Astrocyte (in vitro differentiated cells and primary cell): Measurements from ENCODE around the gene ARTN.

Experiments used
- EZH2 ChIP-seq: IDR thresholded peaks from 2 replicates; pipeline ENCODE4 v1.6.1; 2012; ENCODE audit warnings: mild to moderate bottlenecking, low read length, inconsistent platforms; ENCODE audit not compliant: insufficient read depth
- TF ChIP-seq, protein P1 (sequence below): IDR thresholded peaks from 2 replicates; pipeline ENCODE4 v1.5.1; 2011; ENCODE audit warnings: low read depth, mild to moderate bottlenecking, inconsistent platforms, low read length, moderate library complexity; ENCODE audit not compliant: insufficient read depth

DNA sequence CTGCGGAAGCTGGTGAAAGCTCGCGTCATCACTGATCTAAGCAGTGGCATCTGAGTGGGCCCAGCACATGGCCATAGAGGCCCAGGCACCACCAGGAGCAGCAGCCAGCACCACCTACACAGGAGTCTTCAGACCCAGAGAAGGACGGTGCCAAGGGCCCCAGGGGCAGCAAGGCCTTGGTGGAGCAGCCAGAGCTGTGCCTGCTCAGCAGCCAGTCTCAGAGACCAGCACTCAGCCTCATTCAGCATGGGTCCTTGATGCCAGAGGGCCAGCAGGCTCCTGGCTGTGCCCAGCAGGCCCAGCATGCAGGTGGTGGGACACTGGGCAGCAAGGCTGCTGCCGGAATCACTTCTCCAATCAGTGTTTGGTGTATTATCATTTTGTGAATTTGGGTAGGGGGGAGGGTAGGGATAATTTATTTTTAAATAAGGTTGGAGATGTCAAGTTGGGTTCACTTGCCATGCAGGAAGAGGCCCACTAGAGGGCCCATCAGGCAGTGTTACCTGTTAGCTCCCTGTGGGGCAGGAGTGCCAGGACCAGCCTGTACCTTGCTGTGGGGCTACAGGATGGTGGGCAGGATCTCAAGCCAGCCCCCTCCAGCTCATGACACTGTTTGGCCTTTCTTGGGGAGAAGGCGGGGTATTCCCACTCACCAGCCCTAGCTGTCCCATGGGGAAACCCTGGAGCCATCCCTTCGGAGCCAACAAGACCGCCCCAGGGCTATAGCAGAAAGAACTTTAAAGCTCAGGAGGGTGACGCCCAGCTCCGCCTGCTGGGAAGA is 3.2 kb upstream of the ARTN start:
- TF ChIP-seq, protein P1, sequence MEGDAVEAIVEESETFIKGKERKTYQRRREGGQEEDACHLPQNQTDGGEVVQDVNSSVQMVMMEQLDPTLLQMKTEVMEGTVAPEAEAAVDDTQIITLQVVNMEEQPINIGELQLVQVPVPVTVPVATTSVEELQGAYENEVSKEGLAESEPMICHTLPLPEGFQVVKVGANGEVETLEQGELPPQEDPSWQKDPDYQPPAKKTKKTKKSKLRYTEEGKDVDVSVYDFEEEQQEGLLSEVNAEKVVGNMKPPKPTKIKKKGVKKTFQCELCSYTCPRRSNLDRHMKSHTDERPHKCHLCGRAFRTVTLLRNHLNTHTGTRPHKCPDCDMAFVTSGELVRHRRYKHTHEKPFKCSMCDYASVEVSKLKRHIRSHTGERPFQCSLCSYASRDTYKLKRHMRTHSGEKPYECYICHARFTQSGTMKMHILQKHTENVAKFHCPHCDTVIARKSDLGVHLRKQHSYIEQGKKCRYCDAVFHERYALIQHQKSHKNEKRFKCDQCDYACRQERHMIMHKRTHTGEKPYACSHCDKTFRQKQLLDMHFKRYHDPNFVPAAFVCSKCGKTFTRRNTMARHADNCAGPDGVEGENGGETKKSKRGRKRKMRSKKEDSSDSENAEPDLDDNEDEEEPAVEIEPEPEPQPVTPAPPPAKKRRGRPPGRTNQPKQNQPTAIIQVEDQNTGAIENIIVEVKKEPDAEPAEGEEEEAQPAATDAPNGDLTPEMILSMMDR = no peak
- no peak for TF ChIP-seq EZH2
